H4 (cell line): Measurements from ENCODE around the gene FNBP1. TPM values are rescaled to one million over a fixed set of nuclear protein-coding genes. Genes with fewer than 3 reads are reported as not detected.
"Not testable (repeated sequence)": the region's sequence is repeated elsewhere in the genome, so short reads cannot be mapped to it uniquely, and the experiment has no call there.

Experiments used
- DNase-seq: peaks from one replicate; pipeline ENCODE4 v3.0.0-alpha.2; 2015; ENCODE audit warnings: low spot score
- total RNA-seq: library from RNA; depleted of rRNA; stranded (reverse); fragments of >200 nt; shearing (Covaris generic); gene quantifications from 2 replicates; pipeline ENCODE4 v1.2.3, GENCODE V29; 2014

FNBP1 gene
- total RNA-seq, 1 experiment from 2014 or later = 19.2 TPM

- DNase-seq = peak; percentile 35
Observed at GRCh38 chr9:129954868-129955550, 88.0 kb downstream of the FNBP1 start.

- no peak for DNase-seq
Observed at GRCh38 chr9:129953736-129954135, 89.3 kb downstream of the FNBP1 start.

- no peak for DNase-seq
Observed at GRCh38 chr9:129952337-129952736, 90.7 kb downstream of the FNBP1 start.

GRCh38 chr9:129949821-129950220 is 93.2 kb downstream of the FNBP1 start:
- no peak for DNase-seq

- not testable (repeated sequence) for DNase-seq
Observed at GRCh38 chr9:129948626-129949025, 94.4 kb downstream of the FNBP1 start.

GRCh38 chr9:129946246-129946995 is 96.6 kb downstream of the FNBP1 start:
- no peak for DNase-seq

- DNase-seq = no peak
Observed at GRCh38 chr9:129945314-129945713, 97.7 kb downstream of the FNBP1 start.

GRCh38 chr9:129944506-129945116 is 98.4 kb downstream of the FNBP1 start:
- no peak for DNase-seq

- DNase-seq = no peak
Observed at GRCh38 chr9:129939431-129939830, 103.6 kb downstream of the FNBP1 start.

GRCh38 chr9:129938291-129938979 is 104.6 kb downstream of the FNBP1 start:
- DNase-seq = no peak

- not testable (repeated sequence) for DNase-seq
Observed at GRCh38 chr9:129937879-129938278, 105.1 kb downstream of the FNBP1 start.

GRCh38 chr9:129936222-129936621 is 106.8 kb downstream of the FNBP1 start:
- DNase-seq = no peak

GRCh38 chr9:129934780-129935179 is 108.2 kb downstream of the FNBP1 start:
- no peak for DNase-seq

- no peak for DNase-seq
Observed at GRCh38 chr9:129934041-129934591, 108.9 kb downstream of the FNBP1 start.

- DNase-seq = no peak
Observed at GRCh38 chr9:129933185-129934040, 109.6 kb downstream of the FNBP1 start.

GRCh38 chr9:129932303-129933151 is 110.5 kb downstream of the FNBP1 start:
- no peak for DNase-seq

- no peak for DNase-seq
Observed at GRCh38 chr9:129930743-129931142, 112.2 kb downstream of the FNBP1 start.

GRCh38 chr9:129929496-129930125 is 113.4 kb downstream of the FNBP1 start:
- DNase-seq = no peak

GRCh38 chr9:129923589-129923988 is 119.4 kb downstream of the FNBP1 start:
- DNase-seq = no peak

GRCh38 chr9:129921905-129922304 is 121.1 kb downstream of the FNBP1 start:
- no peak for DNase-seq
